ENCODE measurements around the gene AKAP7. TPM values are rescaled to one million over a fixed set of nuclear protein-coding genes. Genes with fewer than 3 reads are reported as not detected.

The AKAP7 gene
- total RNA-seq: 0.85 and 2.2 TPM in 2 replicates

GRCh38 chr6:131135244-131136020, at the start of gene AKAP7:
TSS of gene AKAP7 (plus strand) at chr6:131135467. CDS start at chr6:131135764, 297 bp downstream.

Other genes starting within 250 kb of the AKAP7 start
- gene EPB41L2, start 72.2 kb upstream of the AKAP7 start, total RNA-seq: 3.4 and 11.1 TPM in 2 replicates

All from tracheal epithelial cell (primary cell).